ENCODE results near the gene BCL6.
A peak's percentile ranks its signal among the peaks of the same experiment; 100 is the strongest.

The BCL6 gene

GRCh38 chr3:187740421-187741399 lies 4.6 kb downstream of the BCL6 start:
- Histone ChIP-seq H3K4me3 (peak overlapping the region; percentile 39 to 71 (median 63)), H3K27ac (peak overlapping the region; percentile 36 to 100 (median 98))

GRCh38 chr3:187739561-187740332 lies 5.5 kb downstream of the BCL6 start:
- Histone ChIP-seq H3K27ac (peak overlapping the region; percentile 24 to 100 (median 98)), H3K4me3 (peak overlapping the region; percentile 39 to 71 (median 63))

DNA sequence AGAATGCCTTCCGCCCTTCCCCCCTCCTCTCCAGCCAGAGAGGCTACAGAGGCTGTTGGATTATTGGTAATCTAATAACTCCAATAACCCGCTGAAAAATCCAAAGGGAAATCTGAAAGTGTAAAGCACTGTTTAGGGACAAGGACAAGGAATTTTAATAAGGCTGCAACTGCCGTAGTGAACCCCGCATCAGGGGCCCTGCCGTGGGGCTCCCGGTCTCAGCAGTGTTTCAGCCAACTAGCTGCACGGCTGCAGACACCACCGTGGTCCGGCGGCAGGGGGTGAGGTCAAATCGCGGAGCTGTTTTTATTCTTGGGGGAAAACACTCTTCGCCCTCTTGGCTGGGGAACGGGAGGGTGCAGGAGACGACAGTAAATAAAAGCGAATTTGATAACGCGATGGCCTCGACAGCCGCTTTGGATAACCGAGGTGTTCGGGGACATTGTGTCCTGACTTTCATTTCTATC lies 6.1 kb downstream of the BCL6 start:
- H3K27ac ChIP-seq: peak overlapping the region; percentile 65 to 100 (median 98)
- peak overlapping the region; percentile 39 to 71 (median 63) for H3K4me3 ChIP-seq

DNA sequence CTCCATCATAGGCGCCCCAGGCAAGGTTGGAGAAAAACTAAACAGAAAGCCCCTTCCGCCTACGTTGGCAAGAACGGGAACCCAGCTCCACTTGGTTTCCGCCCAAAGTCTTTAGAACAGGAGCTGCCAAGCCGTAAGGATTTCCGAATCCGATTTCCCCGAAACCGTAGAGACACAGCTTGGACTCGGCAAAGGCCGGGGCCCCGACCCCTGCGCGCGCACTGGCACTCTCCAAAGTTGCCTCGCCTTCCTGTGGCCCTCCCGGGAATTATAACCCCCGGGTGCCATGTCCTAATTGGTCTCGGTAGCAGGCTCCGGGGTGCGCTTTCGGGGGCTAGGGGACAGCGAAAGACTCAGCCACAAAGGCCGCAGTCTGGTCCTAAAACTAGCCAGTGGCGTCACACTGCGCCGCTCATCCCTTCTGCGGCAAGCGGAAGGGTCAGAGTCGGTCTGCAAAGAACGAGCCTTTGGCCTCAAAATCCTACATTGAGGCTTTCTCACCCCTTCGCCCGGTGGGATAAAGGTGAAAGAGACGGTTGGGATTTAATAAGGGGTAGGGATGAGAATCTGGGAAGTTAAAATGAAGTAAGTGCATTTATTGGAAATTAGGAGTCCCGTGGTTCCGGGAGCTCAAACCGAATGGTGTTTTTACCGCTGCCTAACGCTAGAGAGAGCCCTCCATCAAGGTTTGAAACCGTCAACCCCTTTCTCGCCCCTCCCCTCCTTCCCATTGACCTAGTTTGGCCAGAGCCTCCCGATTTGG lies 6.8 kb downstream of the BCL6 start:
- Histone ChIP-seq H3K27ac (peak overlapping the region; percentile 65 to 100 (median 98)), H3K4me3 (peak overlapping the region; percentile 39 to 71 (median 63))

DNA sequence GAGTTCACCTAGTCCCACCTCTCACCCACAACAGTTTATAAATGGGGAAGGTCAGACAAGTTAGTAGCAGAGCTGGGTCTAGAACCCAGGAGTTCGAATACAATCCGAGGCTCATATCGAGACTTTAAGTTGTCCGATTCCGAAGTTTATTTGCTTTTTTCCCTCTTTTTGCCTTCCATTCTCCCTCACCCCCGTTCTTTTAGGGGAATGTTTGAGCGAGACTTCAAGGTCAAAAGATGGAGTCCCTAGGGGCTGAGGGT lies 7.3 kb downstream of the BCL6 start:
- Histone ChIP-seq H3K4me3 (peak overlapping the region; percentile 39 to 71 (median 63)), H3K27ac (peak overlapping the region; percentile 65 to 100 (median 98))

- peak overlapping the region; percentile 65 to 100 (median 98) for H3K27ac ChIP-seq
- peak overlapping the region; percentile 39 to 71 (median 63) for H3K4me3 ChIP-seq
Observed at GRCh38 chr3:187737368-187738070, 7.7 kb downstream of the BCL6 start.

DNA sequence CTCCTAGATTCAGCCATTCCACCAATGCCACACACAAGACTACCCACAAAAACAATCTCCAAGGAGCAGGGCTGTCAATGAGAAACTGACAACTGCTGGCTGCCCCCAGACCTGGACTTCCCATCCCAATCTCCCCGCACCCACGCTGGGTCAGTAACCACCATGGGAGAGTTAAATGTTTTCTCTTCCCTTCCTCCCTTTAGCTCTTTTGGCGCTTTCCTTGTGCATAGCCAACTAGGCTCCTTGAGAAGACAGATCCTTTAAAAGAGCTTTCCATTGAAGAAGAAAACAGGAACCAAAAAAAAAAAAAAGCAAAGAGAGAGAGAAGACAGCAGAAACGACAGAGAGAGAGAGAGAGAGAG lies 8.3 kb downstream of the BCL6 start:
- Histone ChIP-seq H3K27ac (peak overlapping the region; percentile 27 to 100 (median 98)), H3K4me3 (peak overlapping the region in 6 of 7 experiments; percentile 49 to 71 (median 64))

DNA sequence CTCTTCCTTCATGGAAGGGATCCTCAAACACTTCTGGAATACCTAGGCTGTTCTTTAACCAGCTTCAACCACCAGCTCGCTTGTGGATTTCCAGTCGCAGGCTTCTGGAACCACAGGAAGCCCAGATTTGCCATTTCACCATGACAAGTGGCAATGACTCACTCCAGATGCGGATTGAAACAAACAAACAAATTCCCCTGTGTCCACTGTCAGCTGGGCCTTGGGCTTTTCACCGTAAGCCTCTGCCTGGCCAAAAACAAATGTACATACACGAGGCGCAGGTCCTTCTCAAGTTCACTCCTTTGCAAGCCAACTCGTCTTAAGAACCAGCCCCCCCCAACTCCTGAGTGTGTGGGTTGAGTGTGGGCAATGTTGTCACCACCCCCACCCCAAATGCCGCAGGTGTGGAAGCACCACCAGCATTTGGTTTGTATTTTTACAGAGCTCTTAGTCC lies 8.8 kb downstream of the BCL6 start:
- H3K27ac ChIP-seq: peak overlapping the region in 20 of 21 experiments; percentile 33 to 100 (median 98)
- peak overlapping the region in 5 of 7 experiments; percentile 49 to 71 (median 65) for H3K4me3 ChIP-seq

DNA sequence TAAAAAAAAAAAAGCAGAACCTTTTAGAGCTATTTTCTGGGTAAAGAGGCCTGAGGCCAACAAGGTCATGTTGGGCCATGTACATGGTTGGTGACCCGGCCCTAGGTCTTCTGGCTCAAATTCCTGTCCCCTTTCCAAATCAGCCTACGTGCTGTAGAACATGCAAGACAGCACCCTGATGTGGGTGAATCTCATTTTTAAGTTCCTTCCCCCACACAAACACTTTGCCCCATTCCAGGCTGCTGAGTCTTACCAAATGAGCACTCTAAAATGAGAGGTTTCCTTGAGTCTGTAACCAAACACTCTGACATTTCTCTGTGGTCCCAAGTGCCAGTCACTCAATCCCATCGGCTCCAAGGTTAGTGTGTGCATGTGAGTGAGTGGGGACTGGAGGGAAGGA lies 9.4 kb downstream of the BCL6 start:
- Histone ChIP-seq H3K27ac (peak overlapping the region in 18 of 21 experiments; percentile 33 to 100 (median 99)), H3K4me3 (peak overlapping the region in 1 of 7 experiments; percentile 71)

DNA sequence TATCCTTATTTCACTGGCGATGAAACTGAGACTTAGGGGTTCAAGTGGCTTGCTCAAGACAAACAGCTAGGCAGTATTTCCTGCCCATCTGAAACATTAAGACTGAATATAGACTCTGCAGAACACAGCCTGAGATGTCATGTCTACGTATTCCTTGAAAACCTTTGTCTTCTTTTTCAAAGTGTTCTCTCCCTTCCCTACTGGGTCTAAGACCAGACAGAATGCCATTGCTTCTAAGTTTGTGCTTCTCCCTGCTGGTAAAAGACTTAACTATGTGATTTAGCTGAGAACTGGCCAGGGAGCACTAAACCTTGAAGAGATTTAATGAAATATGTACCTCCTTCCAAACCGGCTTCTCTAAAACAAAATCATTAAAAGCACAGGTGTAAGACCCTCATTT lies 9.9 kb downstream of the BCL6 start:
- peak overlapping the region in 1 of 7 experiments; percentile 71 for H3K4me3 ChIP-seq
- peak overlapping the region in 11 of 21 experiments; percentile 96 to 100 (median 99) for H3K27ac ChIP-seq

DNA sequence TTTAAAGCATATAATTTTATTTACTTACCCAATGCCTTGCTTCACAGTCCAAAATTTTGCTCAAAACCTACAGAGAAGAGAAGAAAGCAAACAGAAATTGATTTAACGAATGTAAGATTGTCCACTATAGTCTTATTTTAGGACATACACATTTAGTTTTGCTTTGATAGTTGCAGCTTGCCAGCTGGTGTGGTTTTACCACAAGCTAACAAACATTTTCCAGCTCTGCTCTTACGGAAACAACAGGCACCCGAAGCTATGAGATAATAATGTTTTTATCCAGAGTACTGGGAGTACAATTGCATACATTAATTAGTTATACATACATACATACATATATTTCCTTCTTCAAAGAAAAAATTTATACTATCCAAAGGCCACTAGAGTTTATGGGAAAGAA lies 10.4 kb downstream of the BCL6 start:
- peak overlapping the region in 4 of 21 experiments; percentile 97 to 100 (median 100) for H3K27ac ChIP-seq

GRCh38 chr3:187733371-187733770 lies 11.9 kb downstream of the BCL6 start:
- Histone ChIP-seq H3K4me3 (no peak overlapping the region), H3K27ac (no peak overlapping the region)

More for the DNA sequence above, 10.4 kb downstream of the BCL6 start:
- H3K4me3 ChIP-seq: no peak overlapping the region

GRCh38 chr3:187729598-187729997 lies 15.7 kb downstream of the BCL6 start:
- H3K27ac ChIP-seq: no peak overlapping the region
- H3K4me3 ChIP-seq: no peak overlapping the region

DNA sequence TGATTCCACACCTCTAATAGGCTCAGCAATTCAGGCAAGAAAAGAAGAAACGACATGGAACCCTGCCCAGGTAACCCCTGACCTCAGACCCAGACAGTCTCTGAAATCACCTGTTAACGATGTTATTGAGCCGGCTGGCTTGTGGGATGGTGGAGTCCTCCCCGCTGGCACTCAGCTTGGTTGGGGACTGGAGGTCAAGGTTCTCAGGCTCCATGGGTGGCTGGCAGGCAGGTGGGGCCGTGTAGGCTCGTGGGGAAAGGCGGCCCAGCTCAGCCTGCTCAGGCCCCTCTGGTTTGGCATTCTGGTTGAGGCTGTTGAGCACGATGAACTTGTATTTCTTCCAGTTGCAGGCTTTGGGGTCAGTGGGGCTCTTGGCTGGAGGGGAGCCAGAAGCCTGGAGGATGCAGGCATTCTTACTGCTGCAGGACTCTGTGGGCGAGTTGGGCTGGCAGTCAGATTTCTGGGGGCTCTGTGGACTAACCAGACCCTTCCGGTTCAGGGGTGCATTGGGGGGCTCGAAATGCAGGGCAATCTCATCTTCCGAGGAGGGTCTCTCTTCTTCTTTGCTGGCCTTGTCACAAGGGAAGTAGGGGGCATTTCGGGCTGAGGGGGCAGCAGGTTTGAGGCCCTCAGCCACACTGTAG lies 16.2 kb downstream of the BCL6 start:
- no peak overlapping the region for H3K4me3 ChIP-seq
- peak overlapping the region in 1 of 21 experiments; percentile 15 for H3K27ac ChIP-seq

- no peak overlapping the region for H3K27ac ChIP-seq
- no peak overlapping the region for H3K4me3 ChIP-seq
Observed at GRCh38 chr3:187728248-187728647, 17.0 kb downstream of the BCL6 start.

- H3K27ac ChIP-seq: peak overlapping the region in 10 of 21 experiments; percentile 6 to 73 (median 46)
- no peak overlapping the region for H3K4me3 ChIP-seq
Observed at GRCh38 chr3:187726564-187726963, 18.7 kb downstream of the BCL6 start.

GRCh38 chr3:187725653-187726370 lies 19.5 kb downstream of the BCL6 start:
- peak overlapping the region in 10 of 21 experiments; percentile 6 to 73 (median 36) for H3K27ac ChIP-seq

DNA sequence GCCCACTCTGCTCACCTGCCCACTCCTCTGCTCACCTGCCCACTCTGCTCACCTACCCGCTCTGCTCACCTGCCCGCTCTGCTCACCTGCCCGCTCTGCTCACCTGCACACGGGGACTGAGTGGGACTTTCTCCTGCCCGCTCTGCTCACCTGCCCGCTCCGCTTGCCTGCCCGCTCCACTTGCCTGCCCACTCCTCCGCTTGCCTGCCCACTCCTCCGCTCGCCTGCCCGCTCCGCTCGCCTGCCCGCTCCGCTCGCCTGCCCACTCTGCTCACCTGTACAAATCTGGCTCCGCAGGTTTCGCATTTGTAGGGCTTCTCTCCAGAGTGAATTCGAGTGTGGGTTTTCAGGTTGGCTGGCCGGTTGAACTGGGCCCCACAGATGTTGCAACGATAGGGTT lies 20.0 kb downstream of the BCL6 start:
- H3K27ac ChIP-seq: peak overlapping the region in 5 of 21 experiments; percentile 6 to 70 (median 27)
- H3K4me3 ChIP-seq: peak overlapping the region in 1 of 7 experiments; percentile 15

More at GRCh38 chr3:187725653-187726370, 19.5 kb downstream of the BCL6 start:
- peak overlapping the region in 1 of 7 experiments; percentile 15 for H3K4me3 ChIP-seq

All from skin epidermis (tissue), 12 donors.